Posterior cingulate gyrus (tissue), 11 donors: Measurements from ENCODE around the gene OTP.

Source experiments
- DNase-seq, 10 donors: peaks; one replicate each; pipeline versions ENCODE4 v3.0.0 to v3.0.0-alpha.2; 2020 to 2021; ENCODE audit warnings: mixed read lengths in 3 of 10
- intact Hi-C: fragments of 100-400 bp; cut with DNase I; formaldehyde crosslinking; loops from one replicate; pipeline ENCODE4 v1.15.1; 2023

The OTP gene

GRCh38 chr5:77637998-77638762 lies at the start of gene OTP:
OTP (minus strand) TSS chr5:77638713; CDS start chr5:77638549, 164 bp downstream.
- intact Hi-C loops: no loop called here
- DNase-seq: no peak

- peak in 5 of 10 donors; percentile 10 to 84 (median 44) for DNase-seq
- intact Hi-C loops: no loop called here
These were observed 44.7 kb upstream of the OTP start for GRCh38 chr5:77683171-77683732.

GRCh38 chr5:77670526-77670925 lies 32.0 kb upstream of the OTP start:
- DNase-seq: no peak
- intact Hi-C loops: no loop called here

GRCh38 chr5:77669677-77670076 lies 31.2 kb upstream of the OTP start:
- DNase-seq: no peak

GRCh38 chr5:77663090-77663863 lies 24.8 kb upstream of the OTP start:
- intact Hi-C loops: no loop called here
- DNase-seq: no peak

More at GRCh38 chr5:77669677-77670076, 31.2 kb upstream of the OTP start:
- intact Hi-C loops: no loop called here

GRCh38 chr5:77662635-77663034 lies 24.1 kb upstream of the OTP start:
- no peak for DNase-seq
- intact Hi-C loops: no loop called here

GRCh38 chr5:77658662-77659061 lies 20.1 kb upstream of the OTP start:
- no peak for DNase-seq
- intact Hi-C loops: no loop called here

GRCh38 chr5:77651343-77651742 lies 12.8 kb upstream of the OTP start:
- intact Hi-C loops: no loop called here
- no peak for DNase-seq

GRCh38 chr5:77650686-77651085 lies 12.2 kb upstream of the OTP start:
- intact Hi-C loops: no loop called here

GRCh38 chr5:77649776-77650175 lies 11.3 kb upstream of the OTP start:
- intact Hi-C loops: loop anchor here (5.0 to 10.0 kb wide), 3 partner anchors 128 to 515 kb away; partner anchors contain the start of gene TBCA
- DNase-seq: no peak

More at GRCh38 chr5:77650686-77651085, 12.2 kb upstream of the OTP start:
- DNase-seq: no peak

GRCh38 chr5:77645995-77646639 lies 7.6 kb upstream of the OTP start:
- intact Hi-C loops: loop anchor here (5.0 to 10.0 kb wide), 3 partner anchors 131 to 519 kb away; partner anchors contain the start of gene TBCA

GRCh38 chr5:77645158-77645994 lies 6.9 kb upstream of the OTP start:
- intact Hi-C loops: loop anchor here (5.0 to 10.0 kb wide), 3 partner anchors 132 to 519 kb away; partner anchors contain the start of gene TBCA
- peak in 2 of 10 donors; percentile 71 to 83 for DNase-seq

More at GRCh38 chr5:77645995-77646639, 7.6 kb upstream of the OTP start:
- DNase-seq: peak in 1 of 10 donors; percentile 81

GRCh38 chr5:77644371-77645157 lies 6.1 kb upstream of the OTP start:
- intact Hi-C loops: loop anchor here (5.0 to 10.0 kb wide), 4 partner anchors 133 to 520 kb away; partner anchors contain the start of gene TBCA
- peak in 1 of 10 donors; percentile 70 for DNase-seq

- DNase-seq: no peak
- intact Hi-C loops: loop anchor here (5.0 to 10.0 kb wide), 2 partner anchors 198 to 521 kb away; no protein-coding TSS in a partner anchor
These were observed 5.3 kb upstream of the OTP start for GRCh38 chr5:77643654-77644370.

- peak in 1 of 10 donors; percentile 71 for DNase-seq
- intact Hi-C loops: loop anchor here (5.0 to 10.0 kb wide), 2 partner anchors 199 to 522 kb away; no protein-coding TSS in a partner anchor
These were observed 4.5 kb upstream of the OTP start for GRCh38 chr5:77642738-77643653.

GRCh38 chr5:77641963-77642737 lies 3.6 kb upstream of the OTP start:
- intact Hi-C loops: loop anchor here (5.0 to 10.0 kb wide), 2 partner anchors 200 to 523 kb away; no protein-coding TSS in a partner anchor
- no peak for DNase-seq
